GM18508 (cell line): ENCODE data around the gene CFAP58.
"Not testable (repeated sequence)": the region's sequence is repeated elsewhere in the genome, so short reads cannot be mapped to it uniquely, and the experiment has no call there.

Experiments used
- ATAC-seq: cut with Tn5 transposase; IDR thresholded peaks from one replicate; pipeline ENCODE4 v1.9.1; 2021; ENCODE audit warnings: moderate number of reproducible peaks; ENCODE audit not compliant: insufficient read depth, unreplicated experiment

CFAP58 gene

DNA sequence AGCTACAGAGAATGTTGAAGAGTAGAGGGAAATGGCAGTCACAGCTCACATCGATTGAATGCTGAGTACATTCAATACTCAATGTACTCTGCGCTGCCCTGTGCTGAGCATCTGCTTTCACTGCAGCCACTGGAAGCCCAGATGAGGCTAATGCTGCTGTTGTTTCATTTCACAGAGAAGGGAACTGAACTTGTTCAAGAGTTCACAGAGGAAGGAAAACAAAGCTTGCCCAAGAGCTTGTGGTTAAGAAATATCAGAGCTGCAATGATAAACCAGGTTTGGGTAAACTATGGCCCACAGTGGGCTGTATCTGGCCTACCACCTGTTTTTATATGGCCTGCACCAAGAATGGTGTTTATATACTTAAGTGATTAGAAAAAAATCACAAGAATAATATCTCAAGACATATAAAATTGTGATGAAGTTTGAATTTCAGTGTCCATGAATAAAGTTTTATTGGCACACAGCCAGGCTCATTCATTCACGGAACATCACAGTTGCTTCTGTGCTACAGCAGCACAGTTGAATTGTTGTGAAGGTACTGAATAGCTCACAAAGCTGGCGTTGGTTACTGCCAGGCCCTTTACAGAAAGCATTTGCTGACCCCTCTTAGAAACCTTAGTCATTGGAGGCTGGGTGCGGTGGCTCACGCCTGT lies 64.1 kb downstream of the CFAP58 start:
- ATAC-seq = no peak

DNA sequence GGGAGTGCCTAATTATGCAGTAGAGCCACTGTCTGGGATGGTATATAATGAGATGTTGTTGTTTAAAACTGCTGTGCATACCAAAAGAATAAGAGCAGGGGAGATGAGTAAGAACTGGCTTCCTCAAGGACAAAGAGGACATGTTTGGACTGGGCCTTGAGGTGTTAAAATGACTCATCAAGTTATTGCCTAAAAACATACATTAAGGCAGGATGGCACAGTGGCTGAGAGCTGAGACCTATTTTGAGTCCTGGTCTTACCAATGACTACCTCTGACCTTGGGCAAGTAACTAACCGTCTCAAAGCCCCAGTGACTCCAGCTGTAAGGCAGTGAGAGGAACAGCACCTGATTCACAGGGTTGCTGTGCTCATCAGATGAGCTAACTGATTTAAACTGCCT lies 71.1 kb downstream of the CFAP58 start:
- ATAC-seq = peak; percentile 99

DNA sequence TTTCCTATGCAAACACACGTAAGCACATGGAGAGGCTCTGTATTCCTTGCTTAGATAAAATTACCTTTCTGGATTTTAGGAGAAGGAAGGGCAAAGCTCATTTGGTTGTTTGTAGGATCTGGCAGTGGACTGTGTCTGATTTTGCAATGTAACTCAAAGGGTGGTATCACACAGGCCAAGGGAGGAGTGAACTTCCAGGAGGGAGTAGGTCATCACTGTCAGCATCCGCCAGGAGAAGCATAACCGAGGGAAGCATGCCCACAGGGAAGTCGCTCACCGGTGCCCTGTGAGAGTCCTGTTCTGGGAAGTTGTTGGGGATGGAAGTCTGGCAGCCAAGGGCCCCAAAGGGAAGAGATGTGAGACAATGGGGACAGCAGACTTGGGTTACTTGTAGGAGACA lies 74.4 kb downstream of the CFAP58 start:
- ATAC-seq = no peak

DNA sequence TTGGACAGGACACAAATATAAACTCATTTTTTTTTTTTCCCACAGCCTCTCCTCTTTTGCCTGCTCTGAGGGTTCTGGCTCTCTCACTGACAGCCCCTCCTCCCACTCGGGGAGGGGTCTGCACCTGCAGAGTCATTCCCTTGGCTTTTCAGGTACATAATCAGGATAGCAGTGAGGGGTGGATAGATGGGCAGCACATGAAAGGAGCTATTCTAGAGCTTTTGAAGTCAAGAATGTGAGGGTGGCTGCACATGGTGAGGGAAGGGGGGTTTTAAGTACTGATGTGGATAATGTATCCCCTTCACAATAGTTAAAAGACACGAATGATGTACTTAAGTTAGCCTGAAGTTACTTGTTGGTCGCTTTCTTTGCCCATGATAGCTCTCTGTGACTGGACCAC lies 76.2 kb downstream of the CFAP58 start:
- ATAC-seq = no peak

DNA sequence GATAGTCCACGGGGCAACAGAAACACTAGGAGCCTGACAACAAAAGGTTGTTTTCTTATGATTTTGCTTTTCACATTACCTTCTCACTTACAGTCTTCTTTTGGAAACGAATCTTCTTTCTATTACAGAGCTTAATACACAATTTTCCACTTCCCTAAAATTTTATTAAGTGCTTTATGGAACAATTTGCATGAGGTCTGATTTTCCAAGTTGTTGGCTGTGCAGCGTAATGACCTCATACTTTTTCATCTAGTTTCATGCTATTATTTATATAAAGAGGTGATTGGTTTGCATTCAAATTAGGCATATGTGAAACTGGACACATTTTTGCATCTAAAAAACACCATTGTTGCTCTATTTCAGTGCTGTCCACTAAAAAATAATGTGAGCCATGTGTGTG lies 76.7 kb downstream of the CFAP58 start:
- ATAC-seq = no peak

DNA sequence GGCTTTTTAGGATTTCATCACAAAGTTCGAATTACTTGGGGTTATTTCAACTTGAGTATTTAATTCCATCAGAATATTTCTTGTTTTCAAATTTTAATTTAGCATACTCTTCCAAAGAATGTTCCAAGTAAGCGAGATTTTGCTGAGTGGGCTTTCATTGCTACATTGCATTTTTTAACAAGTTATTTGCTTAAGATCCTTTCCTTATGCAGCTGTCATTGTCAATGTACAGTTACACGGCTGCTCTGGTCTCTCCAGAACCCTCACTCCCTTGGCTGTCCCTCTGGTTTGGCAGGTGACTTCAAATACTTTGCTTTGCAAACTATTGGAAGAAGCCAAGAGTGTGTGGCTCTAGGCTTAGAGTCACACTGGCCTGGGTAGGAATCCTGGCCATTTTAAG lies 80.0 kb downstream of the CFAP58 start:
- no peak for ATAC-seq

DNA sequence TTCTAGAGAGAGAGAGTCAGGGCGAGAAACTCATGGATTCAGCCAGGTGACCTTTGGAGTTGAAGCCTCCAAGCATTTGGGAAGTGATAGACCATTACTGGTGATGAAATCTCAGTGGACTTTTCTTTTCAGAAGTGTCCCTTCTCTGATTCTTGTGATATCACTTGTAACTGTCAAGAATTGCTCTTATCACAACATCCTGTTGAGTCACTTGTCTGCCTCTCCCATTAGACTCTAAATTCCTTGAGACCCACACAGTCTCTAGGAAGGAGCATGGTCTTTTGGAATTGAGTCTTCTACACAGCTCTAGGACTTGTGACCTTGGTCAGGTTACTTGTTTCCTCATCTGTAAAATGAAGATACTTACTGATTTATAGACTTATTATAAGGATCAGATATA lies 81.0 kb downstream of the CFAP58 start:
- no peak for ATAC-seq

DNA sequence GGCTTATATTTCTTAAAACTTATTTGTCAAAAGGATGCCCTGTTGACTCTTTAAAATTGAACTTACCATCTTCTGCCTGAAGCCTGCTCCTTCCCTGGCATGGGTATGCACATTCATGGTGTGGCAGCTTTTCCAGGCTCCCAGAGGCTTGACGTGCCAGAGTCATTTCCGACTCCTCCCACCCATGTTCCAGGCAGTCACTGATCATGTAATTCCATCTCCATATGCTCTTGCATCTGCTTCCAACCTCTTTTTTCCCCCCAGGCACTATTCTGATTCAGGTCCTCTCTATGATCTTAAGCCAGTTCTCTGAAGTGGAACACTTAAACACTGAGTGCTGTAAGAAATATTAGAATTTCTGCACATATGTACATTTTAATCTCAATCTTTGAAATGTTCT lies 82.2 kb downstream of the CFAP58 start:
- ATAC-seq = no peak

DNA sequence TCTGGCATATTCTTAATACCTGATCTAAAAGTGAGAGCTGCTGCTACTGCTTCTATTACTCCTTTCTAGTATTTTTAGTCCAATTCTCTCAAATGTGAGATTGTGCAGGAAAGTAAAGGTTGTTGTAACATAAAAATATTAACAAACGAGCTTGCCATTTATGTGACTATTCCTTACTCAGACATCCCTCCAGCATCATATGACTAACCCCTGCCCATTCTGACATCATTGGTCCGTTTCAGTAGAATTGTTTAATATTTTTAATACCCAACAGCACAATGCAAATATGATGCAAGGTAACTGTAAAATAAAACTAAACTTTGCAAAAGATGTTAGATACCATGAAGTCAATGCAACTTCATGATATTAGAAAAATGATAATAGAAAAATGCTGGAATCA lies 83.6 kb downstream of the CFAP58 start:
- no peak for ATAC-seq

DNA sequence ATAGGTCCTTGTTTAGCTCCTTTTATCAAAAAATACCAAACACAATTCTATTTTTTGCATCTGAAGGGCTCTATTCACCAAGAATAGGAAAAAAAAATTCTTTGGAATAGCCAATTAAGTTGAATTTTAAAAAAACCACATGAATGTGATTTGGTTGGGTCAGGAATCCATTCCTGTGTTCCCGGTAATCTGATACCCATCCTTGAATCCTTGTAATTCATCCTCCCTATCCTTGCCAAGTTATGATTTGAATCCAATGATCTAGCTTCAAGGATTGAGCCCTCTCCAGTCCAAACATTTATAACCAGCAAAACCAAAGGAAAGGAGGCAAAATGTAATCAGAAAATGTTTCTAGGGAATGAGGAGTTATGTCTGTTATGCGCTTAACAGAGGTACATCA lies 86.6 kb downstream of the CFAP58 start:
- ATAC-seq = no peak

DNA sequence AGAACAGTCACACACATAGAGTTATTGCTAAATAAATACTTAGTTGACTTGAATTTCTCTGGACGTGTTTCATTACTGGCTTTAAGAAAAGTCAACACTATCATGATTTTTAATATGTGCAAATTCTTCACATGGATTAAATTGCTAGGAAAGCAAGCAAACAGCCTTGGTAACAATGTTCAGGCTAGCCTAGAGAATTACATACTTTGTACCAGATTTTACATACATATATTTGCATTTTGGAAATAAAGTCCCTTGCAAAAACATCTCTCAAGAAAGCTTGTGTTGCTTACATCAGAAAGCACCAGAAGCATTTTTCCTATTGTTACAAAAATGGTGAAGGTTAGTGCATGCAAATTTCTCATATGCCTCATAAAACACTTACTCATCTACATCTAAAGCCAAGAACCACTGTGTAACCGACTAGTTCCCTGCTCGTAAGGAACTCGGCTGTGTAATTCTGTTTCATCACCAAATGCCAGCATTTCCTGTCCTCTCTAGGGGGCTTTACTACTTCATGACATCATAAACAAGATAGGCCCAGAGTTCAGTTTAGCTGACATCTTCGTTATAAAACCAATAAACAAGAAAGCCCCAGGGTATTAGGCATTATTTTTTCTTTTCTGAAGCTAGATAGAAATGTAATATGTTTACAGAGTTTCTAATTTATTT lies 87.8 kb downstream of the CFAP58 start:
- no peak for ATAC-seq

DNA sequence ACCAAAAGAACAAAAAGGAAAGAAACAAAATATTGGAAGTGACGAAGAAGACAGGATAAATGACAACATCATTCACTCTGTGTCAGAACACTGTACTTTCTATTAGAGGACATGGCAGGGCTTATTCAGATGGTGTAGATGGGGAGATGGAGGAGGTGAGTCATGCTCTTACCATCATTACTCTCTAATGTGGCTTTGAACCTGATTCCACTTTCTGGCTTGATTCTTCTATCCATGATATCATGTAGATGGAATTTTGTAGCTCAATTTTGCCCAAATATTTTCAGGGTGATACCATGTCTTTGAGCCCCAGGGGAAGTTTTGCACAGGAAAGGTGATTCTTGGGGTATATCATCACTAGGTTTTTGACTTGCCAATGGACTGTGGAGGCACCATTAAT lies 91.7 kb downstream of the CFAP58 start:
- no peak for ATAC-seq

DNA sequence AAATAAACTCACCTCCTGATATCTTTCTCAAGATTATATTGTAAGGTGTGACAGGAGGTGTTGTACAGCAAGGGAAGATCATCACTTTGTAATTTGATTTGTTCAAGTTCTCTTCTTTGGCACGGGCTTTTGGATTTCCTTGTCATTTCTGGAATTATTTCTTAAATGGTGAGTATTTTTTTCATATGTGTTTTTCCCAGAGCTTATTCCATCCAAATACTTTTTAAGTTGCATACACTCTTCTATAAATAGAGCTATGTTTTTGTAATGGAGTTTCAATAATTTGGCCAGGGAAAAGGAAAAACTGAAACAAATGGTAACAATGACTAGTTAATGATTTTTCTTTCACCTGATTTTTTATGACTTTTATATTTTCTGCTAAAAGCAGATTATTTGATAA lies 92.5 kb downstream of the CFAP58 start:
- ATAC-seq = no peak

DNA sequence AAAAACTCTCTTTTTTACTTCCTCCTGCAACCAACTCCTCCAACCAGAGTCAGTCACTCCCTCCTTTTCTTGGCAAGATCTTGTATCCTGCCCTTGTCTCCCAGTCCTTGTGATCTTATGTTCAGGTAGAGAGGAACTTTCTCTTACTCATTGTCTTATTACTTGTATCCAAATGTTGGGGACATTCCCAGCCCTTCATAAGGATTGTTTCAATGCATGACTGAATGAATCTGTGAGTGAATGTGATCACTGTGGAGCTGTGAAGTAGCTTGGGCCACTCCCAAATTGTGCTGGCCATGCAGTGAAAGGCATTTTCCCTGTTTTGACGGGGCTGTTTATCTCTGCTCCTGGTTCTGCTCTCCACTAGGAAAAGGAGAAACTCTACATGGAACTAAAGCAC lies 93.7 kb downstream of the CFAP58 start:
- no peak for ATAC-seq

DNA sequence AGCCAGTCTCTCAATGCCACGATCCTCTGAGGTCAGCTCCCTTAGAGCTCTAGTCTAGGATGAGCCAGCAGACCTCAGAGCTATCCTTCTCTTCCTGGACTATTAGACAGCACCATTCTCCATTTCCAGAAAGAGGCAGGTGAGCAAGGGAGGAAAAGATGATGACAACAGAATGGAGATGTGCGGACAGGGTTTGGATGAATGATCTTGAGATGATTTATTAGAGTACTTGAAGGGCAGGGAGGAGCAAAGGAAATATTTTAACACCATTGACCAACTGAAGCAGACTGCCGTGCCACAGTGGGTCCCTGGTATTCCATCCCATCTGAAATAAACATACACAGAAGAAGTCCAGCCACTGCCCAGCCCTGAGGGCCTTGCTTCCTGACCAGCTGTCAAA lies 94.3 kb downstream of the CFAP58 start:
- ATAC-seq = no peak

DNA sequence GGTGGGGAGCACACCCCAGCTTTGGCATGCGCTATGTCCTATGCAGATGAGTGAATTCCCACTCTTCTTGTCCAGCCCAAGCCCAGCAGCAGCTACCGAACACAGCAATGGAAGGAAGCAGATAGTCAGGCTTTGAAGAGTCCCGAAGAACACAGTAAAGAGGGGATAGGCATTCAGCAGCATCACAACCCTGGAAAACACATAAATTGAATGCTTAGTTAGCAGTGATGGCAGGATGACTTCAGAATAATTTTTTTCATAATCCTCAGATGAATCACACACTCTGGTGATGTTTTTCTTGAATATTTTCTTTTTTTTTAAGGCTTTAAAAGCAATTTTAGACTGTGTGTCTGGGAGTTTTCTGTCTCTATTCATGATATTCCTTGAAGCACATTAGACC lies 95.8 kb downstream of the CFAP58 start:
- ATAC-seq = no peak

DNA sequence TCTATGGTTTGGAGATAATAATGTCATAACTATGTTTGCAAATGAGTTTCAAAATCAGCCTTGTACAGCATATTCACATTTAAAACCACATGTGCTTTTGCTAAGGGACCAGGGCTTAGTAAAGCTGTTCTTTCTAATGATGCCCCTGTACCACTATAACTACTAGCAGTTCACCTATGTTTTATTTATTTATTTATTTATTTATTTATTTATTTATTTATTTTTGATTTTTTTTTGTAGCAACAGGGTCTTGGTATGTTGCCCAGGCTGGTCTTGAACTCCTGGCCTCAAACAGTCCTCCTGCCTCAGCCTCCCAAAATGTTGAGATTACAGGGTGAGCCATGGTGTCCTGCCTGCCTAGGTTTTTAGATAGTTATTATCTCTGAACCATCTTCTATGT lies 96.9 kb downstream of the CFAP58 start:
- no peak for ATAC-seq

DNA sequence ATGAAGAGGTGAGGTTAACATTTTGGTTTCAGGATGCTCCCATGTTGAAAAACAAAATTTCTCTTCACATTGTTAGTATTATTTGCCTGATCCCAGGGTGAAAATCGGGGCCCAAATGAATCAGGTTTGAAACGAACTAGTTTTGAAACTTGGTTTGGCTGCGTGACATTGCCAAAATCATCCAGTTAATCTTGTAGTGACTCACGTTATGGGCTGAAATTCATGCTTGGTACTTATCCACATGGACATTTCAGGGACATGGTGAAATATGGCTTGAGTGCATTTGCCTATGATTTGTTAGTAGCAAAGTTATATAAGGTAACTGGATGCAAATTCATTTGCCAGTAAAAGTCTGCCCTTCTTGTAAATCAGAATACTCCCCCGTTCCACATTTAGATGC lies 97.3 kb downstream of the CFAP58 start:
- no peak for ATAC-seq

DNA sequence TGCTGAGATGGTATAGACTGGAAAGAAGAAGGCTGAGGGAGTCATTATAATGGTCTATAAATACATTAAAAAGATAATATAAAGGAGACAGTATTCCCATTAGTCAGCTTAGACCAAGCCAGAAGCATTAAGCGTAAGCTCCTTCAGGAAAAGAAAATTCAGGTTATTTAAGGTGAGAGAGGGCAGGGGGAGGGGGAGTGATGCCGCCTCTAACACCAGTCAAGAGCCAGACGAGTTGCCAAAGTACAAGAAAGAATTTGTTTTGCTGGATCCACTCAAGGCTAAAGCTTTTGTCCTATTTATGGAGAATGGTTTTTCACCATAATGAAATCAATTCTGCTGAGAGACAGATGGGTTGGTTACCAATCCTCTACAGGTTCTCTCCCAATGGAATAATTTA lies 99.3 kb downstream of the CFAP58 start:
- ATAC-seq = no peak

DNA sequence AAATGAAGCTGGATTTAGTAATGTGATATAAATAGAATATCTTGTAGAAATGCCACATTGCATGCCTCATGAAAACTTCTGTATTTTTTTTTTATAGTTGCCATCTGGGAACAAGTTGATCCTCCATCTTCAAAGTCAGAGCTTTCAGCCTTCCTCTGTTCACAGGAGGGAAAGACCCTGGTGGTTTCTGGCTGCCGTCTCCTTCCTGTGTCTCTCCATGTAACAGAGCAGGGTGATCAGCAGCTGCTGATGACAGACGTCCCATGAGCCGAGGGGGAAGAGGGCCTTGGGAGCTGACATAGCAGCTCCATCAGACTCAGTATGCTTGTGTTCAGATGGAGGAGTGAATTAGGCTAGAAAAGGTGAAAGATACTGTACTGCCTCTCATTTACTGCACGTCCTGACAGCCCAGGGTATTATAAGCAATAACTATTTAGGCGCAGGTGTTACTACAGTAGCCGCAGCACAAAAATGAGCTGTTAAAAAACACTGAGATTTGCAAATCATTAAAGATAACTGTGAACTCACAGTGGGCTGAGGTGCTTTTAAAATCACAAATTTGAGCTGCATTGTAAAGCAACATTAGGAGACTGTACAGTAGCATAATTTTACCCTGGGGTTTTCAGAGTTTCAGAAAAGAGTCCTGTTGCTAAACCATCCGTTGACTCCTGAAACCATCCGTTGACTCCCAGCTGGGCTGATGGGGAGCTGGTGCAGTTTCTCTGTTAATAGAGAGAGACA lies 103.3 kb downstream of the CFAP58 start:
- no peak for ATAC-seq

DNA sequence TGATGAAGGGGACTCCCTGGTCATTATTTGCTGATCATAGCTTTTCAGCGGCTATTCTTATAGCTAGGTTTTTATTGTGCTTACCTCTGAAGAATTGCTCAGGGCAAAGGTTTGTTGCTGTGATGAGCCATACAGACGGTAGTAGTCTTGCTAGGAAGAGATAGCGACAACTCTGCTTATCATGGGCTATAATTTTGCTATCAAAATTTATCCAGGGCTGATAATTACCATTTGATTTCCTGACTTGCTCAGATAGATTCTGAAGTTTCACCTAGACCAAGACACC lies 103.9 kb downstream of the CFAP58 start:
- ATAC-seq = no peak

DNA sequence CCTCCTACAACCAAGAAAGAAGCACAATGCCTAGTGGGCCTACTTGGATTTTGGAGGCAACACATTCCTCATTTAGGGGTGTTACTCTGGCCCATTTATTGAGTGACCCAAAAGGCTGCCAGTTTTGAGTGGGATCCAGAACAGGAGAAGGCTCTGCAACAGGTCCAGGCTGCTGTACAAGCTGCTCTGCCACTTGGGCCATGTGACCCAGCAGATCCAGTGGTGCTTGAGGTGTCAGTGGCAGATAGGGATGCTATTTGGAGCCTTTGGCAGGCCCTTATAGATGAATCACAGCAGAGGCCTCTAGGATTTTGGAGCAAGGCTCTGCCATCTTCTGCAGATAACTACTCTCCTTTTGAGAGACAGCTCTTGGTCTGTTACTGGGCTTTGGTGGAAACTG lies 111.9 kb downstream of the CFAP58 start:
- ATAC-seq = not testable (repeated sequence)
